GM18520 (cell line): ENCODE results near the gene CBS.
"Not testable (repeated sequence)": the region's sequence is repeated elsewhere in the genome, so short reads cannot be mapped to it uniquely, and the experiment has no call there.

ENCODE experiments used
- ATAC-seq: cut with Tn5 transposase; IDR thresholded peaks from one replicate; pipeline ENCODE4 v1.9.1; 2021; ENCODE audit not compliant: unreplicated experiment

Gene CBS

DNA sequence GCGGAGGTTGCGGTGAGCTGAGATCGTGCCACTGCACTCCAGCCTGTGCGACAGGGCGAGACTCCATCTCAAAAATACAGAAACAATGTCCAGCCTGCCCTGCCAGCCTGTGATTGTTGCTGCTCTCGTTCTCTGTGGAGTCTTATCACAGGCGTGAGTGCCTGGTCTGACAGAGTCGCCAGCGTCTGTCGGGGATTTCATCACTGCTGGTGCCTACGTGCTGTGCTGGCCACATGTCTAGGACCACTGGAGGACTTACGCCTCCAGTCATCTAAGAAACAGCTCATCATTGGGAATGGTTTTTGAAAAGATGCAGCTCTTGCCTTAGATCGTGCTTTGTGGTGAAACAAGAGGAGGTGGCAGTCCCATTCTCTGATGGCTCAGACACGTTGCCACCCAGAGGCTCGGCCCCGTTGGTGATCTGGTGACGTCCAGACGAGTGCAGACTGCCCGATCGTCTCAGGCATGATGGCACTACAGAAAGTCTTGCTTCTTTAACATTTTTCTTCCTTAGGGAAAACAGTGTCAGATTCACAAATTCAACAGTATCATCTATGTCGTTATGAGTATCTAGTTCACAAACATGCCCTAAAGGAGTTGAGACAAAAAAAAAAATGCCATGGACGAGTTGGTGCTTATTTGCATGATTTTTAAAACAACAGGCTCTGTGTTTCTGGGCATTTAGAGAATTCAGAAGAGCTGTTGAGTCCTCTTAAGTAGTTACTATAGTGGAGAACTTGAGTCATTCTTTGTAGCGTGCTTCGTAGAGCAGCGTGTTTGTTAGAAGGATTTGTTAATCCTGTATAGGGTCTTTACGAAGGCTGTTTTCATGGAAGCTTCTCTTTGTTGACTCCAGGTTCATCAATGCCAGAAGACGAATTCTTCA is 47.5 kb downstream of the CBS start:
- no peak for ATAC-seq

DNA sequence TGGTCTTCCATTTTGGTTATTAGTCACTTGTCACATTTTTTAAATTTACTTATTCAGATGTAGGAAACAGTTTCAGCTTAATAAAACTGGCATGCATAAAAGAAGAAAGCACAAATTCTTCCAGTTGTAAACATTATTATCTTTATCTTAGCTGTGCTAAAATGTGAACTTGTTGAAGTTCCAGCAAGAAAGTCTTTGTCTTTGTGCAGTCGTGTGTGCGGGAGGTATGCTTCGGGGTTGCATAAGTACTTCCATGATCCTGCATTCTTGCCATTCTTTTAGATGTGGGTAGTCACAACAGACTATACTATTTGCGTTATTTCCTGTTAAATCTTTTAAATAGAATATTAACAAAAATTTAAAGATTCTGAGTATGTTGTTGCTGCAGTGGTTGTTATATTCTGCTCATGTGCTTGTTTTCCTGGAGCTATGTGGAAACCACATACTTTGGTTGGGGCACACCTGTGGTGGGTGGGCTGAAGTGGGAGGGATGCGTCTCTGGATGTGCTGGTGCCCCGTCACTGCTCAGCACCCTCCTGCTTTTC is 49.9 kb downstream of the CBS start:
- no peak for ATAC-seq

DNA sequence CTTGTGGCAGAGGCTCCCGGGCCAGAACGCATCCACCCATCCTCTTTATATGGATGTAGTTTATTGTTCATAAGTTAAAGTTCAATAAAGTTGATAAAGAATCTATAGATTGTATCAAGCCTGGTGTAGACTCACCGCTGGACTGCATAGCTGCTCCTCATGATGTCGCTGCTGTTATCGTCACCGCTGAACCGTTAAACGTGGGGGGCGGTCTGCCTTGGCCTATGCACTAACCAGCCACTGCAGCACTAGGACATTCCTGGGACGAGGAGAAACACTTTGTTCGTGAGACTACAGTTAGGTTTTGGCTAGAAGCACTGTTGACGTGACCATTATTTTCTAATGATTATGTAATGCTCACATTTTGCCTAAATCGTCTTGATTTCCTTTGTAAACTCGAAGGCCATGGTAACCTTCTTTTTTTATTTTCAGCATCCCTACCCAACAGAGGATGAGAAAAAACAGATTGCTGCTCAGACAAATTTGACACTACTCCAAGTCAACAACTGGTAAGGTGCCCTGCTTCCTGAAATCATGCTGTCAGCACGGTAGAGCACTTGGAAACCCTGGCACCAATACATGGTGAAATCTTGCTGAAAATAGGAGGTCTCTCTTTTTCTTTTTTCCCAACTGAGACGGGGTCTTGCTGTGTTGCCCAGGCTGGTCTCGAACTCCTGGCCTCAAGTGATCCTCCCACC is 51.0 kb downstream of the CBS start:
- no peak for ATAC-seq

DNA sequence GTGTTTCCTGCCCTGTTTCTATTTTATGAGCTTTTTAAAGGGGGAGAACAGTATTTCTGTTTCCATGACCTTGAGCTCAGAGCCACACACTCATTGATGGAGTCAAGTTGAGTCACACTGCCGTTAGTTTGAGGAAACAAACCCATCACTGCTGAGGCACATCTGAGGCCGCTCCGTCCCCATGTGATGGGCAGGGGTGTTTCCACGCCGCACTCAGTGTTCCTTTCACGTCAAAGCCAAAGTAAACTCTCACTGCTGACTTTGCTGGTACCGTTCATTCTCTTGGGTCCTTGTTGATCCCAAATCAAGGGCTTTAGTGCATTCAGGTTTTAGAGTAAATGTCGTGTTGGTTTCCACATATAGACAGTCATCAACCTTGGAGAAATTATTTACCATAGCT is 52.5 kb downstream of the CBS start:
- ATAC-seq, result no peak

DNA sequence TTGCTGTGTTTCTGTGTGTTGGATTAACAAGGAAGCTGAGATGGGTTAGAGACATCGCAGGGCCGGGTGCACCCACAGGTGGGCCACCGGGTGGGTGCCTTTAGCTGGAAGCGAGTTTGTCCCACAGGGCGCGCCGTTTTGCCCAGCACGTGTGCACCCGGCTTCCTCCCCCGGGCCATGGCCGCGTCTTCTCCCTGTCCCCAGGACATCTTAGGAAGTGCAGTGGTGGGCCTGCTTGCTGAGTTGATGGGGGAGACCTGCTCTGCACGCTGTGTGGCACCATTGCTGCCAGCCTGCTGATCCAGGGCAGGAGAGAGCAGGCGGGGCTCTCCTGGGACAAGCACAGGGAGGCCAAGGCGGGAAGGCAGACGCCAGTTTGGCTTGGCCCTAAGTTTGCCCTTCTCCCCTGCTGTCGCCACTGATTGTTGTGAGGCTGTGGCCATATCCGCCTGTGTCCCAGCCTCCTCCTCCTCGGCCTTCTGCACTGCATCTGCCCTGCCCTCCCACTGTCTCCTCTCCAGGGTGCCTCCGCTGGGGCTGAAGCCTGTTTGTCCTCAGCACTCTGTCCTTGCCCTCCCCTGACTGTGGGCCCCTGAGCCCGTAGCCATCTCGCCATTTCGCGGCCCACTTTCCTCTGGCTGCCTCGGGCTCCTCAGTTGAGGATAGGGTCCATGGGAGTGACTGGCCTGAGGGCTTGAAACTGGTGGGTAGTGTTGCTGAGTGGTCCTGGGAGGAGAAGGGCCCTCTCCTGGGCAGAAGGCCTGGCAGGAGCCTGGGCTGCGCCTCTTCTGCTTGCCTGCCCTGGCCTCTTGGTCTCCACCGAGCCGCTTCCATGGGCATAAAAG is 53.7 kb downstream of the CBS start:
- no peak for ATAC-seq

DNA sequence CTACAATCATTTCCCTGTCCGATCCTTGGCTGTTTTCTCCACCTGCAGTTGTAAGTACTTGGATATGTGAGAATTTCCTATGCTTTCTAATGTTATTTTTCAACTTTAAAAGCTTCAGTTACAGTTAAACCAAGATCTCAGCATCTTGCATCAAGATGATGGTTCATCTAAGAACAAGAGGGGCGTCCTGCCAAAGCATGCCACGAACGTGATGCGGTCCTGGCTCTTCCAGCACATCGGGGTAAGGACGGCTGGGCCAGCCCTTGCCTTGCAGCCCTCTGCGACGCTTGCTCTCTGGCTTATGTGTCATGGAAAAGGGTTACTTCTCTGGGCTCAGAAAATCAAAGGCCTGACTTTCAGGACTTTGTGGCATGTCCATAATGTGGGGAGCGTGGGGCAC is 54.4 kb downstream of the CBS start:
- ATAC-seq, result no peak

DNA sequence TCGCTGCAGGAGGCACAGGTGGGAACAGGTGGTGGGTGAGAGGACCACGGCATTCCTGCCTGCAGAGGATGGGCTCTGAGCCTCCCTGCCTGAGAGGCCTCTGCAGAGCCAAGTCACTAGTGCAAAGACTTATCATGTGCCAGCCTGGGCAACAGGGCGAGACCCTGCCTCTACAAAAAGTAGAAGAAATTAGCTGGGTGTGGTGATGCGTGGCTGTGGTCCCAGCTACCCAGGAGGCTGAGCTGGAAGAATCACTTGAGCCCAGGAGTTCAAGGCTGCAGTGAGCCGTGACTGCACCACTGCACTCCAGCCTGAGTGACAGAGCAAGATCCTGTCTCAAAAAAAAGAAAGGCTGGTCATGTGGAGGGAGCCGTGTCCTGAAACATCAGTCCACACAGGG is 54.9 kb downstream of the CBS start:
- ATAC-seq, result no peak

DNA sequence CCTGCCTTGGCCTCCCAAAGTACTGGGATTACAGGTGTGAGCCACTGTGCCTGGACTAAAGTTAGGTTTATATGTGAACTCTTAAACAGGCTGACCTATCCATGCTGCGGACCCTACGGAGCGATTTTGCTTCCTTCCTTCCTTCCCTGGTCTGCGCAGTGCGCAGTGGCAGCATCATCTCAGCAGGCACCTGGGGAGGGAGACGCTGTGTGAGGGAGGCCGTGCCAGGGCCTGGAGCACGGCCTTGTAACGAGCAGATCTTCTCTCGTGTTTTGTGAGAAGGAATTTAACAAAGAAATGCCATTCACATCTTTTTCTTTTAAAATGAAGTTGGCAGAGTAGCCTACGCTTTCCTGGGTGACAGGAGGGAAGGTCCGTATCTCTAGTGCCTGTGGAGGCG is 55.5 kb downstream of the CBS start:
- no peak for ATAC-seq

DNA sequence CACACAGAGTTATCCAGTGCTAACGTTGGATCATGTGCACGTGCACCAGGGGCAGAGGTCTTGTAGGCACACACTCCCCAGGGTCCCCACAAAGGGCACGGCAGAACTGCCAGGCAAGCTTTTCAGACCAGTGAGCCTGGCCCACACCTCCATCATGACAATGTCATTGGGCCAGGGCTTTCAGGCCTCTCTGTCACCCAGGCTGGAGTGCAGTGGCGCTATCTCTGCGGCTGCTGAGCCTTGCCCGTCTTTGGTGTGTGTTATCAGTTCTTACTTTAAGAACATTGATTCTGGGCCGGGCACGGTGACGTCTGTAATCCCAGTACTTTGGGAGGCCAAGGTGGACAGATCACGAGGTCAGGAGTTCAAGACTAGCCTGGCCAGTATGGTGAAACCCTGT is 57.1 kb downstream of the CBS start:
- ATAC-seq, result no peak

DNA sequence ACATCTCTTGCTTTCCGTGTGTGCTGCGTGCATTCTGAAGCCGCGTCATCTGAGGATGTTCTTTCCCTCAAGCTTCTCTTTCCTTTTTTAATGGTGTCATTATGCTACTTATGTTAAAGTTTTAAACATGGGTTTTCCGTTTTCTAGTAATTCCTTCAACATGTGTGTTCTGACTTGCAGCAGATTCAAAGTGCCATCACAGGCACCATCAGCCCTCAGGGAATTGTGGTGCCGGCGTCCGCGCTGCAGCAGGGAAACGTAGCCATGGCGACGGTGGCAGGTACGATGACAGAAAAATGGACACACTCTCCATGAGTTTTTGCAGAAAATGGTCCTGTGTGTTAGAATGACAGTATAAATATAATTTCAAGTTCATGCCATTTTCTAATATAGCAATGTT is 58.9 kb downstream of the CBS start:
- ATAC-seq, result no peak

DNA sequence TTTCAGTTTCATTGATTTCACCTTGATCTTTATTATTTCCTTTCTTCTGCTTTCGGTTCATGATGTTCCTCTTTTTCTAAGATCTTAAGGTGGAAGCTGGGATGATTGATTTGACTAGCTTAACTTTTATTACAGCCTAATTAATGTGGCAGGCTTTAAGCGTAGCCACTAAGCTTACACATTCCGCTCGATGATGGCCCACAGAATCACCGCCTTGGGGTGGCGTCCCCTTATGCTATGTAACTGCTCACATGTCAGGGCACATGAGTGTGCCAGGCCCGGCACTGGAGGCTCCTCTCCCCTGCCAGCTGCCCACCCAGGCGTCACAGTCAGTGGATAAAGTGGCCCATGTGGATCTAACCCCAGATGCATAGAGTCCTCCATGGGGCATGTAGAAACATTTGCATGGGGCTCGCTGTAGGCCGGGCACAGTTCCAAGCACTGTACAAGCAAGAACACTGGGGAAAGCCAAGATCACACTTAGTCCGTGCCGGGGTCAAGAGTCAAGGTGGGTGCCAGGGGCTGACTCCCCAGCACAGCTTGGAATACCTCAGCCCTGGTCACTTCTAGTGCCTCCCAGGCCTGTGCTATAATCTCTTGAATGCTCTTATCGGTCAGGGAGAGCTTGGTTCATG is 59.6 kb downstream of the CBS start:
- no peak for ATAC-seq

DNA sequence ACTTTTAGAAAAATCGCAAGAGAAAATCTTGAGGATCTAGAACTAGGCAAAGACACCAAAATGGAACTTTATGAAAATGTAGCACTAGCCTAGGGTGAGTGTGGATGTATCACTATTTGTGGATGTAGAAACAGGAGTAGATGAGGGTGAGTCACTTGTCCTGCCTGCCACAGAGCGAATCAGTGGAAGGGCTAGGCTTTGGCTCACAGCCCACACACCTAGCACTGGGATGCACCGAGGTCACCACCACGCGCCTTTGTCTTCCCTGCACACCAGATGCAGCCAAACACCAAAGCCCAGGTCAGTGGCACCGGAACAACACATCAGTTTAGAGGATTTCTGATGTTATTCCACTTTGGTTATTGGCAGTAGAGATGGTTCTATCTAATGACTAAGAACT is 63.0 kb downstream of the CBS start:
- ATAC-seq, result no peak

DNA sequence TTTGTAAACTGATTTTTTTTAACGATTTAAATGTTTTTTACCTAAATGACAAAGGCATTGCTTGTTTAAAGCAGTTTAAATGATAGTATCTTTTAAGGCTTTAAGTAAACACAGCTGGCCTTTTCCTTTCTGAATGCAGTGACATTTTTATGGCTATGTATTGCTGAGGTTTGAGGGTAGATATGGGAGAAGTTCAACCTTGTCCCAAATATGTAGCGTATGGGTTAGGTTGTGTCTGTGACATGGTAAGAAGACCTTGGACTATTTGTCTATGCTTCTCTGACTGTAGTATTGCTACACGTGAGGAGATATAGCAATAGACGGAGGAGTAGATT is 68.8 kb downstream of the CBS start:
- no peak for ATAC-seq

DNA sequence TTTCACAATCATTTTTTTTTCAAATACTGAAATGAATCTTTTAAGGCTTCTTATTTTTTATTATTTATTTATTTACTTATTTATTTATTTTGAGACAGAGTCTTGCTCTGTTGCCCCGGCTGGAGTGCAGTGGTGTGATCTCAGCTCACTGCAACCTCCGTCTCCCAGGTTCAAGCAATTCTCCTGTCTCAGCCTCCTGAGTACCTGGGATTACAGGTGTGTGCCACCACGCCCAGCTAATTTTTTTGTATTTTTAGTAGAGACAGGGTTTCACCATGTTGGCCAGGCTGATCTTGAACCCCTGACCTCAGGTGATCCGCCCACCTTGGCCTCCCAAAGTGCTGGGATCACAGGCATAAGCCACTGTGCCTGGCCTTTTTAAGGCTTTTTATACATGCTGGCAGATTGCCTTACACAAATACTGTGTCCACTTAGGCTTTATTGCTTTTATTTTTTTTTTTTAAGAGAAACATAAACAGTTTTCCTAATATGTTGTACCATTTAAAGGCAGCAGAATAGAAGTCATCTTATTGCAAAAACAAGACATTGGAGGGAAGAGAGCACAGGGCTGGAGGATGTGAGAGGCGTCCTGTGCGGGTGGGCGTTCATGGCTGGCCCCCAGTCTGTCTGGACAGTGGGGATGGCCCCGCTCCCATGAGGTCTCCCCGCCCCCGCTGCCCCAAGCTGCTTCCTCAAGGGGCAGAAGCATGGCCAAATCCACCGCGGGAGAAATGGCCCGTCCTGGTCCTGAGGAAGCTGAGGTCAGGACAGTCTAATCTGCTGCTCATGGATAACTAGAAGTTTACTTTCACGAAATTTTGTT is 69.4 kb downstream of the CBS start:
- ATAC-seq, result not testable (repeated sequence)

DNA sequence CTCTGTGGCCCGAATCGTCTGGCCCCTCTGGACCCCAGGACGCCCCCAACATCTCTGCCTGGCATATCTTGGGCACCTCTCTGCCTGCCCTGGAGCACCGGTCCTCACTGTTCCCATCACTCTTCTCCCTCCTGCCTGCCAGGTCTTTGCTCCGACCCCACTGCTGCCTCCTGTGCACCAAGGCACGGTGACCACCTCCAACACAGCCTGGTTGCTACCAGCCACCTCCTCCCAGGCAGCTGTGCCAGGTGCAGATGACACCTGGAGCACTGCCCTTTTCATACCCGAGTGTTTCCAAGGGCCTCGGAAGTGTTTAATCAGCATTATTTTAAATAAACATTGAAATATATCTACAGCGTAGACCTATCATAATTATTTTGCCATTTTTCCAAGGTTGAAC is 70.0 kb downstream of the CBS start:
- no peak for ATAC-seq

DNA sequence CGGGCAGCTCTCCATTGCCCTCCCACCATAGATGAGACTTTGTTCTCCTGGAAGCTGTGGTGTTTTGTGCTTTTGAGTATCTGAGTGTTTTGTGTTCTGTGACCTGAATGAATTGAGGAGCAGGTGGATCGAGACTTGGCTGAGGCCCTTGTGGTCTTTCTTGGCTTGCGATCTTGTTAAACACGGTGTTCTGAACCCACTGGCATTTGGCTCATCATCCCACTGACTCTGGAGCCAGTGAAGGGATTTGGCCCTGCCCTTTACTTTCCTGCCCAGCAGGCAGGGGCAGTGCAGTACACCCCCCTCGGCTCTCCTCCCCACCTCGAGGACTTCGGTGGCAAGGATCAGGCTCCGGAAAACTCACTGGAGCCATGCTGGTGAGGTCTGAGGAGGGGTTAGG is 70.7 kb downstream of the CBS start:
- no peak for ATAC-seq
